Activated B cell treated with CpG ODN at 0.5 μM for 24 hours (primary cell): ENCODE results near the gene CEBPB. TPM values are rescaled to one million over a fixed set of nuclear protein-coding genes. Genes with fewer than 3 reads are reported as not detected.

Source experiments
- ATAC-seq: fragments of 200-7000 bp; cut with Tn5 transposase; one replicate; pipeline ENCODE4 v1.10.0; 2021; ENCODE audit warnings: low read depth, mild to moderate bottlenecking, moderate library complexity
- CTCF ChIA-PET: fragments of 350-600 bp; sonication (Branson Sonifier 250); formaldehyde crosslinking; loops from one replicate; lab custom pipeline; 2021; ENCODE audit warnings: antibody characterized with exemption; lab: Charles Lee
- POLR2A ChIA-PET: fragments of 350-600 bp; sonication (Branson Sonifier 250); formaldehyde crosslinking; loops from one replicate; lab custom pipeline; 2021; ENCODE audit warnings: antibody characterized with exemption; lab: Charles Lee
- DNase-seq: peaks from one replicate; pipeline ENCODE4 v3.0.0; 2022
- H3K27ac Mint-ChIP-seq: one replicate; pipeline ENCODE4 v1.8.0; 2020; ENCODE audit warnings: mixed read lengths
- H3K27me3 Mint-ChIP-seq: one replicate; pipeline ENCODE4 v1.8.0; 2021; ENCODE audit warnings: mixed read lengths
- H3K36me3 Mint-ChIP-seq: one replicate; pipeline ENCODE4 v1.8.0; 2021; ENCODE audit warnings: low read depth, mixed read lengths
- H3K4me1 Mint-ChIP-seq: one replicate; pipeline ENCODE4 v1.8.0; 2021; ENCODE audit warnings: mixed read lengths
- H3K4me3 Mint-ChIP-seq: one replicate; pipeline ENCODE4 v1.8.0; 2020; ENCODE audit warnings: mild to moderate bottlenecking, mixed read lengths
- H3K9me3 Mint-ChIP-seq: one replicate; pipeline ENCODE4 v1.8.0; 2020; ENCODE audit warnings: mixed read lengths
- CTCF ChIP-seq: fragments of 200-600 bp; IDR thresholded peaks from one replicate; pipeline ENCODE4 v1.8.0; 2022; ENCODE audit warnings: antibody characterized with exemption, mild to moderate bottlenecking
- intact Hi-C: fragments of 100-400 bp; cut with micrococcal nuclease; formaldehyde crosslinking; loops from one replicate; pipeline ENCODE4 v1.15.1; 2024
- total RNA-seq: library from RNA; stranded (reverse); gene quantifications from 2 replicates; pipeline ENCODE4 v1.2.3, GENCODE V29; 2022

The CEBPB gene
- total RNA-seq, 1 donor from 2014 or later = 23.5 TPM

GRCh38 chr20:50194831-50195523 lies 4.3 kb downstream of the CEBPB start:
- POLR2A ChIA-PET = no interaction called here
- CTCF ChIA-PET = no interaction called here
- no peak for ATAC-seq
- H3K27ac Mint-ChIP-seq = no peak overlapping the region
- H3K36me3 Mint-ChIP-seq = peaks cover 25% of the 10 kb centered on the region
- intact Hi-C loops = loop anchor here (5.0 kb wide), 1 partner anchor 918 kb away; the partner anchor contains the start of gene ZNFX1
- H3K4me1 Mint-ChIP-seq = peaks cover 27% of the 10 kb centered on the region
- TF ChIP-seq CTCF = no peak
- H3K27me3 Mint-ChIP-seq = no peaks in the 10 kb centered on the region
- H3K4me3 Mint-ChIP-seq = no peak overlapping the region
- H3K9me3 Mint-ChIP-seq = peaks cover 3% of the 10 kb centered on the region
- no peak for DNase-seq

- H3K9me3 Mint-ChIP-seq = peaks cover 3% of the 10 kb centered on the region
- TF ChIP-seq CTCF = no peak
- H3K27me3 Mint-ChIP-seq = no peaks in the 10 kb centered on the region
- ATAC-seq (no peak), DNase-seq (no peak)
- ChIA-PET POLR2A (no interaction called here), CTCF (no interaction called here)
- H3K4me1 Mint-ChIP-seq = peaks cover 27% of the 10 kb centered on the region
- H3K4me3 Mint-ChIP-seq = no peak overlapping the region
- H3K36me3 Mint-ChIP-seq = peaks cover 25% of the 10 kb centered on the region
- no peak overlapping the region for H3K27ac Mint-ChIP-seq
- intact Hi-C loops = no loop called here
These were observed 5.0 kb downstream of the CEBPB start for GRCh38 chr20:50195524-50196120.

GRCh38 chr20:50196248-50196647 lies 5.6 kb downstream of the CEBPB start:
- ChIA-PET CTCF (no interaction called here), POLR2A (no interaction called here)

GRCh38 chr20:50196896-50197295 lies 6.3 kb downstream of the CEBPB start:
- DNase-seq (no peak), ATAC-seq (no peak)
- Mint-ChIP-seq H3K36me3 (peaks cover 25% of the 10 kb centered on the region), H3K27ac (no peak overlapping the region), H3K9me3 (peaks cover 3% of the 10 kb centered on the region), H3K4me3 (no peak overlapping the region), H3K27me3 (no peaks in the 10 kb centered on the region), H3K4me1 (peaks cover 27% of the 10 kb centered on the region)
- ChIA-PET CTCF (no interaction called here), POLR2A (no interaction called here)
- no peak for TF ChIP-seq CTCF
- intact Hi-C loops = no loop called here

More at GRCh38 chr20:50196248-50196647, 5.6 kb downstream of the CEBPB start:
- Mint-ChIP-seq H3K27me3 (no peaks in the 10 kb centered on the region), H3K36me3 (peaks cover 25% of the 10 kb centered on the region), H3K9me3 (peaks cover 3% of the 10 kb centered on the region), H3K27ac (no peak overlapping the region), H3K4me1 (peaks cover 27% of the 10 kb centered on the region), H3K4me3 (no peak overlapping the region)
- DNase-seq (no peak), ATAC-seq (no peak)
- no peak for TF ChIP-seq CTCF
- intact Hi-C loops = no loop called here

- Mint-ChIP-seq H3K4me1 (peaks cover 23% of the 10 kb centered on the region), H3K27ac (no peak overlapping the region), H3K27me3 (no peaks in the 10 kb centered on the region), H3K4me3 (no peak overlapping the region), H3K9me3 (peaks cover 3% of the 10 kb centered on the region), H3K36me3 (peaks cover 23% of the 10 kb centered on the region)
- no peak for TF ChIP-seq CTCF
- ATAC-seq (no peak), DNase-seq (no peak)
- ChIA-PET POLR2A (no interaction called here), CTCF (no interaction called here)
- intact Hi-C loops = no loop called here
These were observed 7.0 kb downstream of the CEBPB start for GRCh38 chr20:50197463-50198179.
